GM12878 (cell line): ENCODE data around the gene OSBPL7.

Experiments used
- CEBPB ChIP-seq, 2 experiments: fragments of 150-350 bp in 1 of 2; IDR thresholded peaks; 2 replicates each; pipeline ENCODE4 v1.6.1; 2012 to 2014; ENCODE audit warnings: low read depth in 2 of 2, low read length in 2 of 2, borderline replicate concordance in 1 of 2, inconsistent platforms in 1 of 2
- FOS ChIP-seq: IDR thresholded peaks from 3 replicates; pipeline ENCODE4 v1.6.1; 2011; ENCODE audit warnings: borderline replicate concordance; ENCODE audit not compliant: insufficient read length; ENCODE audit errors: extremely low read depth
- RAD51 ChIP-seq: fragments of 450-650 bp; IDR thresholded peaks from 2 replicates; pipeline ENCODE4 v1.6.1; 2016; ENCODE audit warnings: moderate library complexity, mild to moderate bottlenecking, inconsistent platforms
- RBBP5 ChIP-seq: fragments of 200-600 bp; sonication (generic); conservative IDR thresholded peaks from 2 replicates; pipeline ENCODE4 v1.6.1; 2016
- RFX5 ChIP-seq: IDR thresholded peaks from 2 replicates; pipeline ENCODE4 v1.6.1; 2011; ENCODE audit warnings: low read depth, low read length, improper control_type of control experiment
- YY1 ChIP-seq: IDR thresholded peaks from 2 replicates; pipeline ENCODE4 v1.6.1; 2011; ENCODE audit warnings: low read depth, mild to moderate bottlenecking, low read length
- ZNF274 ChIP-seq: IDR thresholded peaks from one replicate; pipeline ENCODE4 v1.8.0; 2011; ENCODE audit not compliant: insufficient read length, insufficient read depth
- TF ChIP-seq, protein P1 (sequence below), 3 experiments: IDR thresholded peaks in 2 of 3; conservative IDR thresholded peaks in 1 of 3; 2 replicates each; pipeline ENCODE4 v1.5.1; 2011; ENCODE audit warnings: low read depth in 3 of 3, low read length in 3 of 3, mild to moderate bottlenecking in 3 of 3, control low read depth in 2 of 3, moderate library complexity in 2 of 3, inconsistent platforms in 1 of 3, mixed read lengths in 1 of 3; ENCODE audit not compliant: control insufficient read depth in 2 of 3, insufficient read depth in 1 of 3; ENCODE audit errors: extremely low read depth in 1 of 3
- TF ChIP-seq, protein P2 (sequence below): IDR thresholded peaks from 2 replicates; pipeline ENCODE4 v1.6.1; 2011; ENCODE audit warnings: low read depth, low read length, improper control_type of control experiment, borderline replicate concordance
- TF ChIP-seq, protein P3 (sequence below): fragments of 450-650 bp; IDR thresholded peaks from 2 replicates; pipeline ENCODE4 v1.6.1; 2018; ENCODE audit warnings: mild to moderate bottlenecking, low read depth, moderate library complexity; ENCODE audit not compliant: partially characterized antibody

GRCh38 chr17:47836601-47837000, 15.0 kb upstream of the OSBPL7 start:
- TF ChIP-seq RBBP5 (no peak), CEBPB (IDR thresholded peaks at IDR 0.05; ENCODE audit: borderline replicate concordance in 1 of 2, low read depth in 2 of 2, low read length in 2 of 2) (no peak), FOS (no peak), RFX5 (no peak), RAD51 (no peak), ZNF274 (no peak), YY1 (no peak)
- TF ChIP-seq, protein P1, sequence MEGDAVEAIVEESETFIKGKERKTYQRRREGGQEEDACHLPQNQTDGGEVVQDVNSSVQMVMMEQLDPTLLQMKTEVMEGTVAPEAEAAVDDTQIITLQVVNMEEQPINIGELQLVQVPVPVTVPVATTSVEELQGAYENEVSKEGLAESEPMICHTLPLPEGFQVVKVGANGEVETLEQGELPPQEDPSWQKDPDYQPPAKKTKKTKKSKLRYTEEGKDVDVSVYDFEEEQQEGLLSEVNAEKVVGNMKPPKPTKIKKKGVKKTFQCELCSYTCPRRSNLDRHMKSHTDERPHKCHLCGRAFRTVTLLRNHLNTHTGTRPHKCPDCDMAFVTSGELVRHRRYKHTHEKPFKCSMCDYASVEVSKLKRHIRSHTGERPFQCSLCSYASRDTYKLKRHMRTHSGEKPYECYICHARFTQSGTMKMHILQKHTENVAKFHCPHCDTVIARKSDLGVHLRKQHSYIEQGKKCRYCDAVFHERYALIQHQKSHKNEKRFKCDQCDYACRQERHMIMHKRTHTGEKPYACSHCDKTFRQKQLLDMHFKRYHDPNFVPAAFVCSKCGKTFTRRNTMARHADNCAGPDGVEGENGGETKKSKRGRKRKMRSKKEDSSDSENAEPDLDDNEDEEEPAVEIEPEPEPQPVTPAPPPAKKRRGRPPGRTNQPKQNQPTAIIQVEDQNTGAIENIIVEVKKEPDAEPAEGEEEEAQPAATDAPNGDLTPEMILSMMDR (IDR thresholded peaks at IDR 0.05 in 2 of 3, conservative IDR thresholded peaks at IDR 0.05 in 1 of 3; ENCODE audit: control insufficient read depth in 2 of 3, extremely low read depth in 1 of 3, insufficient read depth in 1 of 3, low read depth in 3 of 3, low read length in 3 of 3): no peak
- TF ChIP-seq, protein P2, sequence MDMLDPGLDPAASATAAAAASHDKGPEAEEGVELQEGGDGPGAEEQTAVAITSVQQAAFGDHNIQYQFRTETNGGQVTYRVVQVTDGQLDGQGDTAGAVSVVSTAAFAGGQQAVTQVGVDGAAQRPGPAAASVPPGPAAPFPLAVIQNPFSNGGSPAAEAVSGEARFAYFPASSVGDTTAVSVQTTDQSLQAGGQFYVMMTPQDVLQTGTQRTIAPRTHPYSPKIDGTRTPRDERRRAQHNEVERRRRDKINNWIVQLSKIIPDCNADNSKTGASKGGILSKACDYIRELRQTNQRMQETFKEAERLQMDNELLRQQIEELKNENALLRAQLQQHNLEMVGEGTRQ: no peak
- TF ChIP-seq, protein P3, sequence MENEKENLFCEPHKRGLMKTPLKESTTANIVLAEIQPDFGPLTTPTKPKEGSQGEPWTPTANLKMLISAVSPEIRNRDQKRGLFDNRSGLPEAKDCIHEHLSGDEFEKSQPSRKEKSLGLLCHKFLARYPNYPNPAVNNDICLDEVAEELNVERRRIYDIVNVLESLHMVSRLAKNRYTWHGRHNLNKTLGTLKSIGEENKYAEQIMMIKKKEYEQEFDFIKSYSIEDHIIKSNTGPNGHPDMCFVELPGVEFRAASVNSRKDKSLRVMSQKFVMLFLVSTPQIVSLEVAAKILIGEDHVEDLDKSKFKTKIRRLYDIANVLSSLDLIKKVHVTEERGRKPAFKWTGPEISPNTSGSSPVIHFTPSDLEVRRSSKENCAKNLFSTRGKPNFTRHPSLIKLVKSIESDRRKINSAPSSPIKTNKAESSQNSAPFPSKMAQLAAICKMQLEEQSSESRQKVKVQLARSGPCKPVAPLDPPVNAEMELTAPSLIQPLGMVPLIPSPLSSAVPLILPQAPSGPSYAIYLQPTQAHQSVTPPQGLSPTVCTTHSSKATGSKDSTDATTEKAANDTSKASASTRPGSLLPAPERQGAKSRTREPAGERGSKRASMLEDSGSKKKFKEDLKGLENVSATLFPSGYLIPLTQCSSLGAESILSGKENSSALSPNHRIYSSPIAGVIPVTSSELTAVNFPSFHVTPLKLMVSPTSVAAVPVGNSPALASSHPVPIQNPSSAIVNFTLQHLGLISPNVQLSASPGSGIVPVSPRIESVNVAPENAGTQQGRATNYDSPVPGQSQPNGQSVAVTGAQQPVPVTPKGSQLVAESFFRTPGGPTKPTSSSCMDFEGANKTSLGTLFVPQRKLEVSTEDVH: no peak
